G401 (cell line): ENCODE data around the gene STRN3. TPM values are rescaled to one million over a fixed set of nuclear protein-coding genes. Genes with fewer than 3 reads are reported as not detected.
"Not testable (repeated sequence)": the region's sequence is repeated elsewhere in the genome, so short reads cannot be mapped to it uniquely, and the experiment has no call there.

ENCODE experiments used
- DNase-seq: peaks from one replicate; pipeline ENCODE4 v3.0.0-alpha.2; 2015; ENCODE audit warnings: low spot score
- in situ Hi-C: cut with HindIII; loops from 2 replicates; pipeline ENCODE4 v1.10.0; 2016; ENCODE audit warnings: low sequenced_read_pairs, mixed read lengths
- total RNA-seq: library from RNA; depleted of rRNA; stranded (reverse); fragments of >200 nt; shearing (Covaris generic); gene quantifications from 2 replicates; pipeline ENCODE4 v1.2.3, GENCODE V29; 2014

The STRN3 gene
- total RNA-seq, 1 experiment from 2014 or later, result 70.6 TPM

DNA sequence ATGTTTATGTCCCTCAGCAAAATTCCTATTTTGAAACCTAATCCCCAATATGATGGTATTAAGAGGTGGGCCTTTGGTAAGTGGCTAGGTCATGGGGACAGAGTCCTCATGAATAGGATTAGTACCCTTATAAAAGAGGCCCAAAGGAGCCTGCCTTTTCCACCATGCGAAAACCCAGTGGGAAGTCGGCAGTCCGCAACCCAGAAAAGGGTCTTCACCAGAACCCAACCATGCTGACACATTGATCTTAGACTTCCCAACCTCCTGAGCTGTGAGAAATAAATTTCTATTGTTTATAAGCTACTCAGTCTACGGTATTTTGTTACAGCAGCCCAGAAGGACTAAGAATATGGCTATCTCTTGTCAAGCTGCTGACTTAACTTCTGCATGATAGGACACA, 85.3 kb downstream of the STRN3 start:
- in situ Hi-C loops, result no loop called here
- DNase-seq, result no peak

DNA sequence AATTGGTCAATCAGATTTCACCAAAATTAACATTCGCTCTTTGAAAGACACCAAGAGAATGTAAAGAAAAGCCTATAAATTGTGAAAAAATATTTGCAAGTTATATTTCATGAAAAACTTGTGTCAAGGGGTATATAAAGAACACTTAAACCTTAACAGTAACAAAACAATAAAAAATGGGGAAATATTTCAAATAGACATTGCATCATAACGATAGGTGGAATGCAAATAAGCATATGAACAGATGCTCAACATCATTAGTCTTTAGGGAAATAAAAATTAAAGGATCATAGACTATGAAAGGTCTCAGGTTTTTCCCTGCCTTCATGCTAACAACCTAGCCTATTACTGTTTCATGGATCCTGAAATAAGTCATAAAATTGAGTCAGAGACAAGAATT, 87.6 kb downstream of the STRN3 start:
- DNase-seq, result no peak
- in situ Hi-C loops, result no loop called here

DNA sequence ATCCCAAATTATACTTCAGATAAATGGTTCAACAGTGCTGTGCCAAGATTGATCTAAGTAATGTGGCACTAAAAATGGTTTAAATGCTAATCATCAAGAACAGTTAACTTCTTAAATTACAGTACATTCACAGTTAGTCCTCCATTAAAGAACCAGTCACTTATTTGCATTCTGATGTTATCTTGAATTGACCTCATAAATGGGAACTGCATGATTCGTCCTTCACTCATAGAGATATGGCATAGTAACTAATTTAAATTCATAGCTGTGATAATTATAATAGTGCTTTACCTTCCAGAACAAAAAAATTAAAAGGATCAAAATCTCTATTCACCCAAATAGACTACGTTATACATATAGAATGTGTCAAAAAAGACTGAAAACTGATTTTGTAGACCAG, 90.7 kb downstream of the STRN3 start:
- in situ Hi-C loops, result no loop called here
- DNase-seq, result no peak

DNA sequence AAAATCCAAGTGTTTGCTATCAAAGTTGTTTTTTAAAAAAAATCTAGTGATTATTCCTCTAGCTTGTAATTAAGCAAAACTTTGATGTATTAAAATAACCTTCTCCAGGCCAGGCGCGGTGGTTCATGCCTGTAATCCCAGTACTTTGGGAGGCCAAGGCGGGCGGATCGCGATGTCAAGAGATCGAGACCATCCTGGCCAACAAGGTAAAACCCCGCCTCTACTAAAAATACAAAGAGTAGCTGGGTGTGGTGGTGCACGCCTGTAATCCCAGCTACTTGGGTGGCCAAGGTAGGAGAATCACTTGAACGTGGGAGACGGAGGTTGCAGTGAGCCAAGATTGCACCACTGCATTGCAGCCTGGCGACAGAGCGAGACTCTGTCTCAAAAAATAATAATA, 92.2 kb downstream of the STRN3 start:
- DNase-seq, in situ Hi-C loops: not testable (repeated sequence)

DNA sequence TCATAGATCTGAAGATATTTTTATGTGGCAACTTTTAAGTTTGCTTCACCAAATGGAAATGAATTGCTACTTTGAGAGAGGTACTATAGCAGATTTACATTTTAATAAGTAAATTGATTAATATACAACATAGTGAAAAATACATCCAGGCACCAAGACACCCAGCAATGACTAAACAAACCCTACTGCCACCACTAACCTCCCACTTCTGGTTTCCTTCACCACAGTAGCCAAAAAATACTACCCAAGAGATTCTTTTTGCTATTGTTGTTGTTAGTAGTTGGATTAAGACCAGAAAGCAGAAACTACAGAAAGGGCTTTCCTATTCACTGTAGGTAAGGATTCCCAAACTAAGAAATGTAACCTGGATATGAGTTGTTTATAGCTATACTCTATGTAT, 97.7 kb downstream of the STRN3 start:
- DNase-seq, result no peak
- in situ Hi-C loops, result no loop called here

DNA sequence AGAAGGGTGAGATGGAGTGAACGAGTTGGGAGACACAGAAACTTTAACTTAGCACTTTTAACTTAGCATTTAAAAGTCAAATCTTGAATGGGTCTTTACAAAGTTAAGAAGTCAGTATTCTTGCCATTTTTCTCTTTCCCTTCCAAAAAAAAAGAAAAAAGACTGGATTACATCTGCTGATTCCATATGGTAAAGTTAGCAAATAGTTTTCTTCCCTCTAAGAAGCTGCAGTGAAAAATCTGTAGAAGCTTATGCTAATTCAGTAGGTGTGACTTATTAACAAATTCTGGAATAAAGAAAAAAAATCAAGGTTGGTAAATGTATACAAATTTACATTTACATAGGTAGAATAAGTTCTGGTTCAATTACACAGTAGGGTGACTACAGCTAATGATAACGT, 100.9 kb downstream of the STRN3 start:
- in situ Hi-C loops, result no loop called here
- no peak for DNase-seq

DNA sequence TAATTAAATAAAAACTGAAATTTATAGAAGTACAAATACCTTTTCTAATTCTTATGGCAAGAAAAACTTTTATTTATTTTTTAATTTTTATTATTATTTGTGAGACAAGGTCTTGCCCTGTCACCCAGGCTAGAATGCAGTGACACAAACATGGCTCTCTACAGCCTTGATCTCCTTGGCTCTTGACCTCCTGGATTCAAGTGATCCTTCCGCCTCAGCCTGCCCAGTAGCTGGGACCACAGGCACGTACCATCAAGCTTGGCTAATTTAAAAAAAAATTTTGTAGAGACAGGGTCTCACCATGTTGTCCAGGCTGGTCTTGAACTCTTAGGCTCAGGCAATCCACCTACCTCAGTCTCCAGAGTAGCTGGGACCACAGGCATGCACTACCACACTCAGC, 104.4 kb downstream of the STRN3 start:
- no peak for DNase-seq
- in situ Hi-C loops, result no loop called here

DNA sequence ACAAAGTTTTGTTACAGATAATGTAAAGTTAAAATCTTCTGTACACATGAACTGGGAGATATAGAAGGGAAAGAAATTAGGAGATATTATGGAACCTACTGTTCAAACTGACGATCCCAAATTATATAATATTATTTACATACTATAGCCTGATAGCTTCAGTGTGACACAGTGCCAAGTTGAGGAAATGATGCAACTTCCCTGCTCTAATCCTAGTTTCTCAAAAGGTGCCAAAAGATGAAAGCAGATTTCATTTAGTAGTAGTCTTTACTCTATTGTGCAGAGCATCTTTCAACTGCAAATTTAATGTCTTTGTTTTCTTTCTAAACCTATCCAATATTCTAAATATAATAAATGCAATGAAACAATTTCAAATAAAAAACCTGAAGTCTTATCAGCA, 104.9 kb downstream of the STRN3 start:
- in situ Hi-C loops, result no loop called here
- no peak for DNase-seq

DNA sequence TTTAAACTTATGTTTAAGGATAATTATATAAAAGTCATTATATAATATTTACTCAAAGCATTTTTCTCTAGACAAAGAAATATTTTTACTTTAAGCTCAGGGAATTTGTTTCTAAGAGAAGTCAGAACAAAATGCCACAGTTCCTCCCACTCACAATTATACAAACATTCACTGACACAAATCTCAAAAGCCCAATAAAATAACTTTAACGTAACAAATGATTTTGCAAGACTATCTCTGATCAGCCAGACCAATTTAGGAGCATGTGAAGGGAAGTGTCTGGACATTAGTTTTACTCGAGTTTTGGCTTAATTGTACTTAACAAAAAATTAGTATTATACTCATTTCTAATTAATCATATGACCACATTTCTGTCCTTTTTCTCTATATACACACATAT, 110.6 kb downstream of the STRN3 start:
- no peak for DNase-seq
- in situ Hi-C loops, result no loop called here

DNA sequence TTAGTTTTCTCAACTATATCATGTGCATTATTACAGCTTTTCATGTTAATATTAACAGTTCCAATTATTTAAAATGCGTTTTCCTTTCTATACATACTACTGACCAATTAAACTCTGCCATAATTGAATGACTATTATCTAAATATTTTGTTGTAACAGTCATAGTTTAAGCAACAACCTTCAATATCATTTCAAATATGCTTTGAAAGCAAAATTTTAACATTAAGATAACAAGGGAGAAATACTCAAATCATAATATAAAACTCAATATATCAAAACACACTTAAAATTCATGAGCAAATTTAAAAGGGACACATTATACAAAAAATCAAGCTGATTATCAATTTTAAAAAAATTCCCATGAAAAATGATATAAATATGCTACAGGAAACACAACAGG, 111.4 kb downstream of the STRN3 start:
- in situ Hi-C loops, result no loop called here
- no peak for DNase-seq

DNA sequence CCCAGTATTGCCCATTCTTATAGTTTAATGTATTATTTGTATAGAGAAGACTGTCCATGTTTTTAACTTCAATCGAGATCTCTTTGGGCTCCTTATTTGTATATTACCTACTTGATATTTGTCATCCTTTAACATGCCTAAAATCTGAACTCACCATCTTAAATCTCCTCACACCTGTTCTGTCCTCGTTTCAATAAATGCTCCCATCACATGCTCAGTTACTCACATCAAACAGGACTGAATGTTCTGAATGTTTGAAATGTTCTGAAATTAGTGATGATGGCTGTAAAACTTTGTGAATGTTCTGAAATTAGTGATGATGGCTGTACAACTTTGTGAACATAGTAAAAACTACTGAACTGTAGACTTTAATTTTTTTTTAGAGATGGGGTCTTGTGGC, 117.4 kb downstream of the STRN3 start:
- no peak for DNase-seq
- in situ Hi-C loops, result no loop called here

DNA sequence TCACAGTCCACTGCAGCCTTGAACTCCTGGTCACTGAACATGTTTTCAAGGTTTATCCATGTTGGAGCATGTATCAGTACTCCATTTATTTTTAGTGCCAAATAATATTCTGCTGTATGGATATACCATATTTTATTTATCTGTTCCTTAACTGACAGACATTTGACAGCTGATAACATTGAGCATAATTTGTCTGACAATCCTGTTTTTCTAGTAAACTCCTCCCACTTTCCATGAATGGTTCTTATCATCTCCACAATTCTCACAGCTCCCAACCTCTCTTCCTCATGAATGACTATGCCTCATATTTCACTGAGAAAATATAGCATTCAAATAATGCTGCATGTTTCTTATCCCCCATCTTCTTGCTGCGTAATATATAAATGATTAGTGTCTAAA, 118.5 kb downstream of the STRN3 start:
- in situ Hi-C loops, result no loop called here
- no peak for DNase-seq

DNA sequence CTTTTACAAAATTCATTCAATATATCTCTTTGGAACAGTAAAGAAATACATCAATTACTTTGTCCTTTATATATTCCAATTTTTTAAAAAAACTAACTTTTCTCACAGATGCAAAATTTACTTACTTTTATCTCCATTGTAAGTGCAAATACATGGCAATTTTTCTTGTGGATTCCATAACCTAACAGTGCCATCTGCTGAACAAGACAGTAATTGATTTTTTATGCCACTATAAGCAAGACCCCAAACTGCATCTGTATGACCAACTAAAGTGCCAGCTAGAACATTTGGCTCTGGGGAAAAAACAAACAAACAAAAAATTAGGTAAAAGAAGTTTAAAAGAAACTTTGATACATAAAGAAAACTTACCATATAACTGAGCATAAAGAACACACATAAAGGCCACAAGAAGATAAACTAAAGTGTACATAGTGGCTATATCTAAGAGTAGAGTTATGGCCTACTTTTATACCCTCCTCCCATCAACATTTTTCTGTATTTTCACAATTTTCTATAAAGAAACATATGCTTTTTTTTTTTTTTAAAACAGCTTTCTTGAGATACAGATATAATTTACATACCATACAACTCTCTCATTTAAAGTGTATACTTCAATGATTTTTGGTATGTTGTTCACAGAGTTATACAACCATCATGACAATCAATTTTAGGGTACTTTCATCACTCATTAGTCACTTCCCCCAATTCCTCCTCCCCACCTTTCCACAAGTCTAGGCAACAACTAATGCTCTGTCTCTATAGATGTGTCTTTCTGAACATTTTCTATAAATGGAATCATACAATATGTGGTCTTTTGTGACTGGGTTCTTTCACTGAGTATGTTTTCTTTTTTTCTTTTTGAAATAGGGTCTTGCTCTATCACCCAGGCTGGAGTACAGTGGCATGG, 119.2 kb downstream of the STRN3 start:
- DNase-seq, result peak; percentile 13
- in situ Hi-C loops, result no loop called here

DNA sequence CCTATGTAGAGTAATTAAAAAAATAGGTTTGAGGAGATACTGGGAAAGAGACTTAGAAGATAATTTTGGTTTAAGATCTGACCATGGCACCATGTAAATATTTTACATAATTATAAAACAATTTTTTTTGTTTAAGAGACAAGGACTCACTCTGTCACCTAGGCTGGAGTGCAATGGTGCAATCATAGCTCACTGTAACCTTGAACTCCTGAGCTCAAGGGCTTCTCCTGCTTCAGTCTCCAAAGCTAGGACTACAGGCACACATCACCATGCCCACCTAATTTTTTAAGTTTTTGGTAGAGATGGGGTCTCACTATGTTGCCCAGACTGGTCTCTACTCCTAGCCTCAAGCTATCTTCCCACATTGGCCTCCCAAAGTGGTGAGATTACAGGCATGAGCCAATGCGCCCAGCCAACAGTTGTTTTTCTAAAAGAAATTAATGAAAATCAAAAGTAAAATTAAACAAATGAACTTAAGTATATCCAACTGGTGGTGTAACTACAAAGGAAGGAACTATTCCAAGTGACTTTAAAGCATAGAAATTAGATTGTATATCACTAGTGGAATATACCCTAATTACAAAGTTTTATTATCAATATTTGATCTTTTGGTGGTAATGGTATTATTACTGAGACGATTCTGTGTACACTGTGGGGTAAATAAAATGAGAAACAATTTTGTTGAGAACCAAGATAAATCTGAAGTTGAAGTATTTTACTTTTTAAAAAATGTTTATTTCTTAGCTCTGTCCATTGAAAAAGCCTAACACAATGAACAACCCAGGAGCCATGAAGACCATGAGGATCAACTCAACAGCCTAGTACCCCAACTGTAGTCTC, 122.7 kb downstream of the STRN3 start:
- DNase-seq, result no peak
- in situ Hi-C loops, result no loop called here

DNA sequence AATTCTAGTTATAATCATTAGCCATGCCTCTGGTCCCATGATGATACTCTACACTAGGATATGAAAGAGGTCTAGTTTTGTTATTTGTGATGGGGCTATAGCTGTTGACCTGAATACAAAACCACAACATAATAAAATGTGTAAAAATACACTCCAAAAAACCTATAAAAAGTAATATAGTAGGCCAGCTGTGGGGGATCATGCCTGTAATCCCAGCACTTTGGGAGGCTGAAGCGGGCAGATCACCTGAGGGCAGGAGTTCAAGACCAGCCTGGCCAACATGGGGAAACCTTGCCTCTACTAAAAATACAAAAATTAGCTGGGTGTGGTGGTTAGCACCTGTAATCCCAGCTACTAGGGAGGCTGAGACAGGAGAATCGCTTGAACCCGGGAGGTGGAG, 129.1 kb downstream of the STRN3 start:
- in situ Hi-C loops, DNase-seq: not testable (repeated sequence)

DNA sequence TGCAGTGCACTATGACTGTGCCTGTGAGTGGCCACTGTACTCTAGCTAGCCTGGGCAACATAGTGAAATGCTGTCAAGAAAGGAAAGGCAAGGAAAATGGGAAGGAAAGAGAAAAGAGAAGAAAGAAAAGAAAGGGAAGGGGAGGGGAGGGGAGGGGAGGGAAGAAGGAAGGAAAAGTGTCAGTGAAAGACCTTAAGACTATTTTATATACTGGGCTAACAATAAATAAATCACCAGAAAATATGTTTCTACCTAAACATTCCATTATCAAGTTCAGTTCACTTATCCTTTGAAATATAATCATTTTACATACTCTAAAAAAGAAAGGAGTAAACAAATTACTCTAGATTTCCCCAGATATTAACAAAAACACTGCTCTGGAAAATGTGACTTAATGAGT, 129.7 kb downstream of the STRN3 start:
- in situ Hi-C loops, result no loop called here

DNA sequence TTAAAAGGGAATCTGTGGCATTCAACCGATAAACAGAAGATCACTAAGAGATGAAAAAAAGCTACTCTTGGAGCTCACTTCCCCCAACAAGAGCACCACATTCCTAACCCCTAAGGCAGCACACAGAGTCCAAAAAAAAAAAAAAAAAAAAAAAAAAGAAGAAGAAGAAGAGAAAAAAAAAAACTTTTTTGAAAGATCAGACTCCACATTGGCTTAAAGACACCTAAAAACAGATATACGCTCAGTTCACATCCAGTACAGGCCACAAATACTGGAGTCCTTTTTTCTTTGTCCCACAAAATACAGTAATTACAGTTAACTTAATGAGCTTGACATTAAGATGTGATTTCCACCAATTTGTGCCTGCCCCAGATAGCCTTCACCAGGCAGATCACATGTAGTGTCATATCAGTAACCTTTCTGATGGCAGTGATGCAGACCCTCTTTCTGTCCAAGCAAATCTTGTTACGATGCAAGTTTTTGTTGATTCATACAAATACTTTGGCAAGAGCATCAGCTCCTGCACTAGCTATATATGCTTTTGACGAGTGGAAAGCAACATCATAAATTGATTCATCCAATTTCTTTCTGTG, 131.2 kb downstream of the STRN3 start:
- in situ Hi-C loops, result no loop called here
- DNase-seq, result no peak

More for the DNA sequence above, 129.7 kb downstream of the STRN3 start:
- DNase-seq, result no peak

DNA sequence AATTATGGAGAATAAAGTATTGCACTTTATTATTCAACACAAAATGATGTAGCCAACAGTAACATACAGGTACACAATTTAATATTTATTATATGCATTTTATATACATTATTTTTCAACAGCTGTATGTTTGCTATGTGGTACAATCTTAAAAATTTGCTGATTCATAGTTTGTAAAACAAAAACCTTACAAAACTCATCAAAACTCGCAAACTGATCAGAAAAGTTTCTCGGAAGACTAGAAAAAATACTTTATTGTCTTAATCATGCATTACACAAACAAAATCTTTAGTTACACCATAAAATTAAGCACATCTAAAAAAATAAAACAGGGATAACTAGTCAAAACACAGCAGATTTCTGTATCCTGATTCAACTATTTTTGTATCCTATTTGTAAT, 132.4 kb downstream of the STRN3 start:
- in situ Hi-C loops, result no loop called here

DNA sequence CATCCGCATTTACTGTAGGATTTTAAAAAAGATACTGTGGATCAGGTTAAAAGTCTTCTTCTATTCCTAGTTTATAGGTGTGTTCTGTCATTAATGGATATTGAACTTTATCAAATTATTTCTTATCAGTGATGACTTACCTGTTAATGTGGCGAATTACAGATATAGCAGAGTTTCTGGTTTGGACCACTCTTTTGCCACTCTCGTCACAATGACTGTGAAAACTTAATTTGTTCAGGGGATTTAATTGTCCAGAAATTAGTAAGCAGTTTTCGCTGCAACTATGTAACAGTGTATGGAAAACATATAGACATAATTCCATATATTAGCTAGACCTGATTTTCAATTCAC, 137.0 kb downstream of the STRN3 start:
- in situ Hi-C loops, result no loop called here
- no peak for DNase-seq

More for the DNA sequence above, 132.4 kb downstream of the STRN3 start:
- no peak for DNase-seq
